Measurements from ENCODE around the gene TMEM220.

The TMEM220 gene

GRCh38 chr17:10752696-10753095 is 22.9 kb upstream of the TMEM220 start:
- CTCF ChIA-PET, result no interaction called here

GRCh38 chr17:10751563-10751962 is 21.7 kb upstream of the TMEM220 start:
- POLR2A ChIA-PET (ENCODE audit: low non-redundant PET), result no interaction called here
- no peak overlapping the region for H3K27ac ChIP-seq
- CTCF ChIA-PET, result no interaction called here
- no peak for DNase-seq (ENCODE audit: low spot score)
- TF ChIP-seq CTCF (conservative IDR thresholded peaks at IDR 0.05; ENCODE audit: low read depth), result no peak

More at GRCh38 chr17:10752696-10753095, 22.9 kb upstream of the TMEM220 start:
- H3K27ac ChIP-seq, result no peak overlapping the region
- POLR2A ChIA-PET (ENCODE audit: low non-redundant PET), result no interaction called here
- no peak for DNase-seq (ENCODE audit: low spot score)
- TF ChIP-seq CTCF (conservative IDR thresholded peaks at IDR 0.05; ENCODE audit: low read depth), result no peak

GRCh38 chr17:10750210-10750609 is 20.4 kb upstream of the TMEM220 start:
- ChIA-PET CTCF (no interaction called here), POLR2A (ENCODE audit: low non-redundant PET) (no interaction called here)
- H3K27ac ChIP-seq, result no peak overlapping the region
- TF ChIP-seq CTCF (conservative IDR thresholded peaks at IDR 0.05; ENCODE audit: low read depth), result no peak
- DNase-seq (ENCODE audit: low spot score), result no peak

- no peak for DNase-seq (ENCODE audit: low spot score)
- no peak for TF ChIP-seq CTCF (conservative IDR thresholded peaks at IDR 0.05; ENCODE audit: low read depth)
- CTCF ChIA-PET, result no interaction called here
- H3K27ac ChIP-seq, result no peak overlapping the region
- POLR2A ChIA-PET (ENCODE audit: low non-redundant PET), result interaction anchor here (0.5 kb wide), 1 partner anchor 12 kb away, joined by 3 read pairs; no protein-coding TSS in a partner anchor
These were observed 18.8 kb upstream of the TMEM220 start for GRCh38 chr17:10748531-10749181.

GRCh38 chr17:10745231-10745630 is 15.4 kb upstream of the TMEM220 start:
- H3K27ac ChIP-seq, result no peak overlapping the region
- TF ChIP-seq CTCF (conservative IDR thresholded peaks at IDR 0.05; ENCODE audit: low read depth), result no peak
- CTCF ChIA-PET, result no interaction called here
- POLR2A ChIA-PET (ENCODE audit: low non-redundant PET), result no interaction called here
- no peak for DNase-seq (ENCODE audit: low spot score)

- POLR2A ChIA-PET (ENCODE audit: low non-redundant PET), result no interaction called here
- no peak for DNase-seq (ENCODE audit: low spot score)
- no peak for TF ChIP-seq CTCF (conservative IDR thresholded peaks at IDR 0.05; ENCODE audit: low read depth)
- CTCF ChIA-PET, result no interaction called here
- H3K27ac ChIP-seq, result no peak overlapping the region
These were observed 14.7 kb upstream of the TMEM220 start for GRCh38 chr17:10744501-10745000.
